HepG2 (cell line): ENCODE measurements around the gene SNAI1. TPM values are rescaled to one million over a fixed set of nuclear protein-coding genes. Genes with fewer than 3 reads are reported as not detected.
A peak's percentile ranks its signal among the peaks of the same experiment; 100 is the strongest.

Source experiments
- ATF7 ChIP-seq, 2 experiments: fragments of 450-650 bp in 1 of 2; sonication (generic) in 1 of 2; formaldehyde crosslinking in 1 of 2; IDR thresholded peaks; 2 replicates each; pipeline versions ENCODE4 v1.4.0 to v1.6.1; 2016 to 2020; ENCODE audit warnings: antibody characterized with exemption in 1 of 2, mild to moderate bottlenecking in 1 of 2, missing genetic modification reagents in 1 of 2
- BCL3 ChIP-seq: sonication (generic); formaldehyde crosslinking; IDR thresholded peaks from 2 replicates; pipeline ENCODE4 v1.5.1; 2020; ENCODE audit warnings: mild to moderate bottlenecking, missing genetic modification reagents, moderate library complexity
- CENPT ChIP-seq: sonication (generic); formaldehyde crosslinking; IDR thresholded peaks from 2 replicates; pipeline ENCODE4 v1.8.0; 2022; ENCODE audit warnings: low read depth, mild to moderate bottlenecking, moderate library complexity, missing genetic modification reagents
- GATA4 ChIP-seq: sonication (generic); IDR thresholded peaks from 2 replicates; pipeline ENCODE4 v1.6.1; 2016; ENCODE audit warnings: antibody characterized with exemption, low read depth, borderline replicate concordance
- MTF1 ChIP-seq: sonication (generic); formaldehyde crosslinking; IDR thresholded peaks from 2 replicates; pipeline ENCODE4 v1.5.0; 2020; ENCODE audit warnings: missing genetic modification reagents
- REPIN1 ChIP-seq: sonication (generic); formaldehyde crosslinking; IDR thresholded peaks from 2 replicates; pipeline ENCODE4 v1.8.0; 2022; ENCODE audit warnings: missing genetic modification reagents, low read depth, mild to moderate bottlenecking, borderline replicate concordance
- SNAI1 ChIP-seq: sonication (generic); formaldehyde crosslinking; IDR thresholded peaks from 2 replicates; pipeline ENCODE4 v1.5.0; 2020; ENCODE audit warnings: mild to moderate bottlenecking, missing genetic modification reagents, borderline replicate concordance
- TBX2 ChIP-seq: sonication (generic); formaldehyde crosslinking; IDR thresholded peaks from 2 replicates; pipeline ENCODE4 v1.5.0; 2020; ENCODE audit warnings: missing genetic modification reagents, mild to moderate bottlenecking, borderline replicate concordance
- XBP1 ChIP-seq: sonication (generic); formaldehyde crosslinking; IDR thresholded peaks from 2 replicates; pipeline ENCODE4 v1.5.0; 2020; ENCODE audit warnings: missing genetic modification reagents
- YEATS4 ChIP-seq: sonication (generic); formaldehyde crosslinking; IDR thresholded peaks from 2 replicates; pipeline ENCODE4 v1.4.0; 2020; ENCODE audit warnings: missing genetic modification reagents, borderline replicate concordance
- ZBTB1 ChIP-seq: sonication (generic); formaldehyde crosslinking; IDR thresholded peaks from 2 replicates; pipeline ENCODE4 v1.4.0; 2020; ENCODE audit warnings: missing genetic modification reagents, borderline replicate concordance
- ZBTB14 ChIP-seq: sonication (generic); formaldehyde crosslinking; IDR thresholded peaks from 2 replicates; pipeline ENCODE4 v1.4.0; 2020; ENCODE audit warnings: missing genetic modification reagents
- ZFP36 ChIP-seq: fragments of 150-350 bp; IDR thresholded peaks from 2 replicates; pipeline ENCODE4 v1.6.1; 2018; ENCODE audit warnings: borderline replicate concordance, low read length, low read depth; ENCODE audit not compliant: partially characterized antibody
- ZNF512B ChIP-seq: sonication (generic); formaldehyde crosslinking; IDR thresholded peaks from 2 replicates; pipeline ENCODE4 v1.5.1; 2020; ENCODE audit warnings: missing genetic modification reagents, mild to moderate bottlenecking, borderline replicate concordance
- ZNF607 ChIP-seq: sonication (generic); formaldehyde crosslinking; IDR thresholded peaks from 2 replicates; pipeline ENCODE4 v1.5.1; 2020; ENCODE audit warnings: missing genetic modification reagents, mild to moderate bottlenecking, borderline replicate concordance
- ZSCAN9 ChIP-seq: IDR thresholded peaks from 2 replicates; pipeline ENCODE4 v1.6.1; 2016; ENCODE audit warnings: borderline replicate concordance
- polyA plus RNA-seq, 8 experiments: library from polyadenylated mRNA; depleted of rRNA in 3 of 8; stranded (reverse) in 7 of 8; unstranded in 1 of 8; fragments of >200 nt; fragmentation: Illumina TruSeq in 4 of 8; extraction: Trizol in 4 of 8; gene quantifications; 2 replicates each; pipeline versions ENCODE4 v1.2.1 to v1.2.3, GENCODE V29; 2011 to 2016; ENCODE audit warnings: low read depth in 4 of 8, missing spikeins in 1 of 8, mixed read lengths in 1 of 8; ENCODE audit not compliant: insufficient read depth in 1 of 8
- total RNA-seq, 5 experiments: library from RNA; depleted of rRNA; stranded (reverse); fragments of >200 nt; fragmentation: Illumina TruSeq; extraction: Trizol; gene quantifications; 2 replicates each; pipeline ENCODE4 v1.2.3, GENCODE V29; 2016; ENCODE audit warnings: low read depth in 1 of 5
- TF ChIP-seq, protein P1 (sequence below): IDR thresholded peaks from 2 replicates; pipeline ENCODE4 v1.6.1; 2012; ENCODE audit warnings: inconsistent platforms
- TF ChIP-seq, protein P2 (sequence below): sonication (generic); formaldehyde crosslinking; IDR thresholded peaks from 2 replicates; pipeline ENCODE4 v1.4.0; 2020; ENCODE audit warnings: low read depth, mild to moderate bottlenecking, missing genetic modification reagents
- TF ChIP-seq, protein P3 (sequence below): sonication (generic); formaldehyde crosslinking; IDR thresholded peaks from 2 replicates; pipeline ENCODE4 v1.5.0; 2020; ENCODE audit warnings: mild to moderate bottlenecking, missing genetic modification reagents, borderline replicate concordance

SNAI1 gene
- total and polyA plus RNA-seq, 2 of the 13 experiments (the other 11 are each of a cell fraction or from before 2014, with no cell fraction given), result 1.3 to 1.4 TPM

DNA sequence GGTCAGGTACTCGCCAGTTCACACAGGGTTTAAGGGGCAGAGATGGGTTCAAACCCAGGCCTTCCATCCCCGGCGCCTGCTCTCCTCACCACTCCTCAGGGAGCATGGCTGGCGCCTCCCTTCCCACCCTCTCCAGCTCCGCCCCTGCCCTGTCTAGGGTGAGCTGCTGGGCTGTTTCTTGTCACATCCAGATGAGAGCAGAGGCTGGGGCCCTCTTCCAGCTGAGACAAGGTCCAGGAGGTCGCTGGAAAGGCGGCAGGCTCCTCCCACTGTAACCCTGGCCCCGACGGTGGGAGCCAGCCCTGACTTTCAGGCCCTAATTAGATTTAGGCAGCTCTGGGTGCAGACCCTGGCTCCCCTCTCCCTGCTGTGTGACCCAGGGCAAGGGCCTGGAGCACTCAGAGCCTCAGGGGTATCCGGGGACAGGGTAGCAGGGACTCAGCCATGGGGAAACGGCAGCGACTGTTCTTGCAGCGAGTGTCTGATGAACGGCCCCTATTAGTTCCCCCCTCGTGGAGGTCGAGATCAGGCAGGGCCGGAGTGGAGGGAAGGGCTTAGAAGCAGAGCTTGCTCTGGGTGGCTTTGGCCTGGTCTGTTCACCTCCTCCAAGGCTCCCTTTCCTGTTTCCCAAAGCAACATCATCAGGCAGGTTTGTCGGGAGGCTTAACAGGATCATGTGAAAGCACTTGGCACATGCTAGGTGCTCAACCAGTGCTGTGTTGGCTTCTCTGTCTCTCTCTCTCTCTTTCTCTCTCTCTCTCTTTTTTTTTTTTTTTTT is 33.4 kb downstream of the SNAI1 start (continued):
- TF ChIP-seq ZFP36 (no peak), TBX2 (peak; percentile 74; the same call in 1 of the 2 replicates), SNAI1 (CRISPR knock-in tag) (no peak), GATA4 (no peak), REPIN1 (CRISPR knock-in tag) (0 out of 2 replicates have a peak, but pooled peaks have one; percentile 61), YEATS4 (no peak), ZNF512B (CRISPR knock-in tag) (peak; percentile 50; the same call in 1 of the 2 replicates), ZNF607 (CRISPR knock-in tag) (no peak), XBP1 (CRISPR knock-in tag) (no peak), ZSCAN9 (CRISPR knock-in tag) (no peak), ZBTB1 (no peak), BCL3 (CRISPR knock-in tag) (0 out of 2 replicates have a peak, but pooled peaks have one; percentile 29), CENPT (CRISPR knock-in tag) (no peak), MTF1 (CRISPR knock-in tag) (no peak), ZBTB14 (CRISPR knock-in tag) (no peak), ATF7 (IDR thresholded peaks at IDR 0.05) (no peak), ATF7 (CRISPR knock-in tag; IDR thresholded peaks at IDR 0.05) (0 out of 2 replicates have a peak, but pooled peaks have one; percentile 55)
- TF ChIP-seq, protein P1, sequence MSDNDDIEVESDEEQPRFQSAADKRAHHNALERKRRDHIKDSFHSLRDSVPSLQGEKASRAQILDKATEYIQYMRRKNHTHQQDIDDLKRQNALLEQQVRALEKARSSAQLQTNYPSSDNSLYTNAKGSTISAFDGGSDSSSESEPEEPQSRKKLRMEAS, result 0 out of 2 replicates have a peak, but pooled peaks have one; percentile 6
- TF ChIP-seq, protein P2, sequence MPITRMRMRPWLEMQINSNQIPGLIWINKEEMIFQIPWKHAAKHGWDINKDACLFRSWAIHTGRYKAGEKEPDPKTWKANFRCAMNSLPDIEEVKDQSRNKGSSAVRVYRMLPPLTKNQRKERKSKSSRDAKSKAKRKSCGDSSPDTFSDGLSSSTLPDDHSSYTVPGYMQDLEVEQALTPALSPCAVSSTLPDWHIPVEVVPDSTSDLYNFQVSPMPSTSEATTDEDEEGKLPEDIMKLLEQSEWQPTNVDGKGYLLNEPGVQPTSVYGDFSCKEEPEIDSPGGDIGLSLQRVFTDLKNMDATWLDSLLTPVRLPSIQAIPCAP (CRISPR knock-in tag), result 0 out of 2 replicates have a peak, but pooled peaks have one; percentile 50
- TF ChIP-seq, protein P3, sequence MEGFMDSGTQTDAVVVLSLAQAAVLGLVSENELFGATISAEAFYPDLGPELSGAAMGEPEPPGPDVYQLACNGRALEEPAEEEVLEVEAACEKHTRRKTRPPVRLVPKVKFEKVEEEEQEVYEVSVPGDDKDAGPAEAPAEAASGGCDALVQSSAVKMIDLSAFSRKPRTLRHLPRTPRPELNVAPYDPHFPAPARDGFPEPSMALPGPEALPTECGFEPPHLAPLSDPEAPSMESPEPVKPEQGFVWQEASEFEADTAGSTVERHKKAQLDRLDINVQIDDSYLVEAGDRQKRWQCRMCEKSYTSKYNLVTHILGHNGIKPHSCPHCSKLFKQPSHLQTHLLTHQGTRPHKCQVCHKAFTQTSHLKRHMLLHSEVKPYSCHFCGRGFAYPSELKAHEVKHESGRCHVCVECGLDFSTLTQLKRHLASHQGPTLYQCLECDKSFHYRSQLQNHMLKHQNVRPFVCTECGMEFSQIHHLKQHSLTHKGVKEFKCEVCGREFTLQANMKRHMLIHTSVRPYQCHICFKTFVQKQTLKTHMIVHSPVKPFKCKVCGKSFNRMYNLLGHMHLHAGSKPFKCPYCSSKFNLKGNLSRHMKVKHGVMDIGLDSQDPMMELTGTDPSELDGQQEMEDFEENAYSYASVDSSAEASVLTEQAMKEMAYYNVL, result 0 out of 2 replicates have a peak, but pooled peaks have one; percentile 41
